ENCODE results near the gene PPM1H. TPM values are rescaled to one million over a fixed set of nuclear protein-coding genes. Genes with fewer than 3 reads are reported as not detected.
"Not testable (repeated sequence)": the region's sequence is repeated elsewhere in the genome, so short reads cannot be mapped to it uniquely, and the experiment has no call there.

PPM1H gene
- total RNA-seq, 1 donor from 2014 or later = 31.0 TPM

- no peak for DNase-seq (ENCODE audit: extremely low spot score, unreplicated experiment)
- Mint-ChIP-seq H3K4me1 (ENCODE audit: unreplicated experiment) (peaks cover 18% of the 10 kb centered on the region), H3K27ac (no peak overlapping the region), H3K36me3 (peaks cover 11% of the 10 kb centered on the region), H3K27me3 (no peaks in the 10 kb centered on the region), H3K4me3 (no peak overlapping the region), H3K9me3 (peaks cover 5% of the 10 kb centered on the region)
- TF ChIP-seq CTCF (conservative IDR thresholded peaks at IDR 0.05) = no peak
These were observed 258.2 kb downstream of the PPM1H start for GRCh38 chr12:62676521-62677307.

GRCh38 chr12:62673028-62673815 is 261.7 kb downstream of the PPM1H start:
- Mint-ChIP-seq H3K27ac (no peak overlapping the region), H3K27me3 (no peaks in the 10 kb centered on the region), H3K4me1 (ENCODE audit: unreplicated experiment) (peaks cover 6% of the 10 kb centered on the region), H3K9me3 (no peaks in the 10 kb centered on the region), H3K4me3 (no peak overlapping the region), H3K36me3 (peaks cover 4% of the 10 kb centered on the region)
- DNase-seq (ENCODE audit: extremely low spot score, unreplicated experiment) = no peak
- no peak for TF ChIP-seq CTCF (conservative IDR thresholded peaks at IDR 0.05)

GRCh38 chr12:62670986-62671720 is 263.8 kb downstream of the PPM1H start:
- Mint-ChIP-seq H3K36me3 (peaks cover 12% of the 10 kb centered on the region), H3K4me1 (ENCODE audit: unreplicated experiment) (peaks cover 6% of the 10 kb centered on the region), H3K4me3 (no peak overlapping the region), H3K27me3 (no peaks in the 10 kb centered on the region), H3K9me3 (no peaks in the 10 kb centered on the region), H3K27ac (no peak overlapping the region)
- DNase-seq (ENCODE audit: extremely low spot score, unreplicated experiment) = no peak
- no peak for TF ChIP-seq CTCF (conservative IDR thresholded peaks at IDR 0.05)

GRCh38 chr12:62668782-62669181 is 266.2 kb downstream of the PPM1H start:
- no peak for DNase-seq (ENCODE audit: extremely low spot score, unreplicated experiment)
- H3K36me3 Mint-ChIP-seq = peaks cover 19% of the 10 kb centered on the region
- no peaks in the 10 kb centered on the region for H3K27me3 Mint-ChIP-seq
- peaks cover 6% of the 10 kb centered on the region for H3K4me1 Mint-ChIP-seq (ENCODE audit: unreplicated experiment)
- H3K27ac Mint-ChIP-seq = no peak overlapping the region
- H3K4me3 Mint-ChIP-seq = no peak overlapping the region
- no peak for TF ChIP-seq CTCF (conservative IDR thresholded peaks at IDR 0.05)
- H3K9me3 Mint-ChIP-seq = no peaks in the 10 kb centered on the region

- not testable (repeated sequence) for H3K4me3 Mint-ChIP-seq; H3K27ac Mint-ChIP-seq; H3K4me1 Mint-ChIP-seq (ENCODE audit: unreplicated experiment); DNase-seq (ENCODE audit: extremely low spot score, unreplicated experiment); H3K27me3 Mint-ChIP-seq; H3K9me3 Mint-ChIP-seq
- peaks cover 33% of the 10 kb centered on the region for H3K36me3 Mint-ChIP-seq
These were observed 270.0 kb downstream of the PPM1H start for GRCh38 chr12:62664951-62665350.
